ENCODE results near the gene TPD52L1. TPM values are rescaled to one million over a fixed set of nuclear protein-coding genes. Genes with fewer than 3 reads are reported as not detected.
"Not testable (repeated sequence)": the region's sequence is repeated elsewhere in the genome, so short reads cannot be mapped to it uniquely, and the experiment has no call there.

The TPD52L1 gene
- not detected for polyA plus RNA-seq (2012; ENCODE audit: insufficient read depth, insufficient read length)

- H3K4me3 ChIP-seq (ENCODE audit: low read length), result no peak within 1 kb of the TSS
- DNase-seq (ENCODE audit: low read depth, low spot score), result peak; percentile 11
Measured at GRCh38 chr6:125153391-125154117, at the start of gene TPD52L1. Gene TPD52L1 (plus strand): TSS chr6:125153773. CDS start chr6:125153952, 179 bp downstream.

- DNase-seq (ENCODE audit: low read depth, low spot score), result no peak
- no peak overlapping the region for H3K4me3 ChIP-seq (ENCODE audit: low read length)
Measured at GRCh38 chr6:125104425-125104824, 49.1 kb upstream of the TPD52L1 start.

GRCh38 chr6:125107048-125107447 lies 46.5 kb upstream of the TPD52L1 start:
- no peak overlapping the region for H3K4me3 ChIP-seq (ENCODE audit: low read length)
- DNase-seq (ENCODE audit: low read depth, low spot score), result no peak

GRCh38 chr6:125107896-125108295 lies 45.7 kb upstream of the TPD52L1 start:
- H3K4me3 ChIP-seq (ENCODE audit: low read length), result no peak overlapping the region
- no peak for DNase-seq (ENCODE audit: low read depth, low spot score)

- DNase-seq (ENCODE audit: low read depth, low spot score), result no peak
Measured at GRCh38 chr6:125110056-125110455, 43.5 kb upstream of the TPD52L1 start.

GRCh38 chr6:125111219-125111983 lies 42.2 kb upstream of the TPD52L1 start:
- no peak for DNase-seq (ENCODE audit: low read depth, low spot score)
- H3K4me3 ChIP-seq (ENCODE audit: low read length), result no peak overlapping the region

More at GRCh38 chr6:125110056-125110455, 43.5 kb upstream of the TPD52L1 start:
- H3K4me3 ChIP-seq (ENCODE audit: low read length), result no peak overlapping the region

- DNase-seq (ENCODE audit: low read depth, low spot score), result no peak
- no peak overlapping the region for H3K4me3 ChIP-seq (ENCODE audit: low read length)
Measured at GRCh38 chr6:125112934-125113333, 40.6 kb upstream of the TPD52L1 start.

- DNase-seq (ENCODE audit: low read depth, low spot score), result peak; percentile 37
- no peak overlapping the region for H3K4me3 ChIP-seq (ENCODE audit: low read length)
Measured at GRCh38 chr6:125114248-125114858, 39.2 kb upstream of the TPD52L1 start.

GRCh38 chr6:125116170-125116569 lies 37.4 kb upstream of the TPD52L1 start:
- DNase-seq (ENCODE audit: low read depth, low spot score), result no peak
- no peak overlapping the region for H3K4me3 ChIP-seq (ENCODE audit: low read length)

- no peak overlapping the region for H3K4me3 ChIP-seq (ENCODE audit: low read length)
- DNase-seq (ENCODE audit: low read depth, low spot score), result no peak
Measured at GRCh38 chr6:125116710-125117109, 36.9 kb upstream of the TPD52L1 start.

GRCh38 chr6:125117818-125118217 lies 35.8 kb upstream of the TPD52L1 start:
- no peak overlapping the region for H3K4me3 ChIP-seq (ENCODE audit: low read length)
- DNase-seq (ENCODE audit: low read depth, low spot score), result no peak

- no peak for DNase-seq (ENCODE audit: low read depth, low spot score)
- H3K4me3 ChIP-seq (ENCODE audit: low read length), result no peak overlapping the region
Measured at GRCh38 chr6:125120054-125120590, 33.5 kb upstream of the TPD52L1 start.

- H3K4me3 ChIP-seq (ENCODE audit: low read length), result no peak overlapping the region
- no peak for DNase-seq (ENCODE audit: low read depth, low spot score)
Measured at GRCh38 chr6:125121894-125122293, 31.7 kb upstream of the TPD52L1 start.

GRCh38 chr6:125123051-125123450 lies 30.5 kb upstream of the TPD52L1 start:
- H3K4me3 ChIP-seq (ENCODE audit: low read length), result no peak overlapping the region
- no peak for DNase-seq (ENCODE audit: low read depth, low spot score)

GRCh38 chr6:125123468-125124048 lies 30.0 kb upstream of the TPD52L1 start:
- H3K4me3 ChIP-seq (ENCODE audit: low read length), result no peak overlapping the region
- DNase-seq (ENCODE audit: low read depth, low spot score), result no peak

- no peak for DNase-seq (ENCODE audit: low read depth, low spot score)
- no peak overlapping the region for H3K4me3 ChIP-seq (ENCODE audit: low read length)
Measured at GRCh38 chr6:125124049-125124669, 29.4 kb upstream of the TPD52L1 start.

GRCh38 chr6:125125856-125126255 lies 27.7 kb upstream of the TPD52L1 start:
- DNase-seq (ENCODE audit: low read depth, low spot score); H3K4me3 ChIP-seq (ENCODE audit: low read length): not testable (repeated sequence)

- H3K4me3 ChIP-seq (ENCODE audit: low read length), result no peak overlapping the region
- no peak for DNase-seq (ENCODE audit: low read depth, low spot score)
Measured at GRCh38 chr6:125129354-125129753, 24.2 kb upstream of the TPD52L1 start.

- no peak overlapping the region for H3K4me3 ChIP-seq (ENCODE audit: low read length)
- DNase-seq (ENCODE audit: low read depth, low spot score), result no peak
Measured at GRCh38 chr6:125132058-125132457, 21.5 kb upstream of the TPD52L1 start.

Data from Jurkat, Clone E6-1 (cell line).